ENCODE data around the gene PANK2. TPM values are rescaled to one million over a fixed set of nuclear protein-coding genes. Genes with fewer than 3 reads are reported as not detected.

The PANK2 gene
- total RNA-seq, 2 donors from 2014 or later, result 55.2 to 86.2 TPM

GRCh38 chr20:3862333-3862732 lies 26.9 kb upstream of the PANK2 start:
- H3K4me1 Mint-ChIP-seq (ENCODE audit: low read depth in 2 of 2), result no peaks in the 10 kb centered on the region
- no peaks in the 10 kb centered on the region for H3K27me3 Mint-ChIP-seq
- no peak for DNase-seq (ENCODE audit: low spot score)
- no peak for ATAC-seq
- H3K4me3 Mint-ChIP-seq, result no peak overlapping the region
- no peaks in the 10 kb centered on the region for H3K9me3 Mint-ChIP-seq
- H3K27ac Mint-ChIP-seq, result peak overlapping the region in 1 of 2 donors; percentile 15
- H3K36me3 Mint-ChIP-seq, result peaks cover 6% of the 10 kb centered on the region

- Mint-ChIP-seq H3K27ac (peak overlapping the region in 1 of 2 donors; percentile 68), H3K4me3 (no peak overlapping the region), H3K4me1 (ENCODE audit: low read depth in 2 of 2) (no peaks in the 10 kb centered on the region), H3K27me3 (no peaks in the 10 kb centered on the region), H3K9me3 (no peaks in the 10 kb centered on the region), H3K36me3 (no peaks in the 10 kb centered on the region)
- ATAC-seq, result no peak
- DNase-seq (ENCODE audit: low spot score), result no peak
Measured at GRCh38 chr20:3863317-3863716, 25.9 kb upstream of the PANK2 start.

- DNase-seq (ENCODE audit: low spot score) (no peak), ATAC-seq (no peak)
- no peaks in the 10 kb centered on the region for H3K36me3 Mint-ChIP-seq
- H3K4me3 Mint-ChIP-seq, result no peak overlapping the region
- no peaks in the 10 kb centered on the region for H3K27me3 Mint-ChIP-seq
- no peak overlapping the region for H3K27ac Mint-ChIP-seq
- H3K9me3 Mint-ChIP-seq, result no peaks in the 10 kb centered on the region
- H3K4me1 Mint-ChIP-seq (ENCODE audit: low read depth in 2 of 2), result no peaks in the 10 kb centered on the region
Measured at GRCh38 chr20:3864518-3864917, 24.7 kb upstream of the PANK2 start.

GRCh38 chr20:3865152-3865886 lies 23.9 kb upstream of the PANK2 start:
- no peaks in the 10 kb centered on the region for H3K4me1 Mint-ChIP-seq (ENCODE audit: low read depth in 2 of 2)
- H3K27ac Mint-ChIP-seq, result no peak overlapping the region
- H3K27me3 Mint-ChIP-seq, result no peaks in the 10 kb centered on the region
- H3K9me3 Mint-ChIP-seq, result no peaks in the 10 kb centered on the region
- ATAC-seq (no peak), DNase-seq (ENCODE audit: low spot score) (no peak)
- H3K4me3 Mint-ChIP-seq, result no peak overlapping the region
- H3K36me3 Mint-ChIP-seq, result no peaks in the 10 kb centered on the region

GRCh38 chr20:3865887-3866407 lies 23.2 kb upstream of the PANK2 start:
- ATAC-seq (no peak), DNase-seq (ENCODE audit: low spot score) (no peak)
- H3K4me3 Mint-ChIP-seq, result no peak overlapping the region
- H3K4me1 Mint-ChIP-seq (ENCODE audit: low read depth in 2 of 2), result peaks cover 0 to 3% of the 10 kb centered on the region in 2 donors
- no peaks in the 10 kb centered on the region for H3K9me3 Mint-ChIP-seq
- no peak overlapping the region for H3K27ac Mint-ChIP-seq
- no peaks in the 10 kb centered on the region for H3K36me3 Mint-ChIP-seq
- H3K27me3 Mint-ChIP-seq, result no peaks in the 10 kb centered on the region

GRCh38 chr20:3866464-3866863 lies 22.7 kb upstream of the PANK2 start:
- DNase-seq (ENCODE audit: low spot score), result no peak
- Mint-ChIP-seq H3K27me3 (no peaks in the 10 kb centered on the region), H3K36me3 (no peaks in the 10 kb centered on the region), H3K27ac (no peak overlapping the region), H3K4me3 (no peak overlapping the region), H3K4me1 (ENCODE audit: low read depth in 2 of 2) (peaks cover 0 to 3% of the 10 kb centered on the region in 2 donors), H3K9me3 (no peaks in the 10 kb centered on the region)
- ATAC-seq, result peak in 1 of 2 donors; percentile 13

- H3K9me3 Mint-ChIP-seq, result no peaks in the 10 kb centered on the region
- no peaks in the 10 kb centered on the region for H3K27me3 Mint-ChIP-seq
- peaks cover 1% of the 10 kb centered on the region for H3K36me3 Mint-ChIP-seq
- no peak overlapping the region for H3K4me3 Mint-ChIP-seq
- peaks cover 4 to 5% of the 10 kb centered on the region in 2 donors for H3K4me1 Mint-ChIP-seq (ENCODE audit: low read depth in 2 of 2)
- ATAC-seq (no peak), DNase-seq (ENCODE audit: low spot score) (no peak)
- peak overlapping the region in 1 of 2 donors; percentile 16 for H3K27ac Mint-ChIP-seq
Measured at GRCh38 chr20:3867802-3868201, 21.4 kb upstream of the PANK2 start.

GRCh38 chr20:3869839-3870634 lies 19.1 kb upstream of the PANK2 start:
- H3K27ac Mint-ChIP-seq, result no peak overlapping the region
- H3K9me3 Mint-ChIP-seq, result no peaks in the 10 kb centered on the region
- H3K27me3 Mint-ChIP-seq, result no peaks in the 10 kb centered on the region
- DNase-seq (ENCODE audit: low spot score), result no peak
- H3K4me1 Mint-ChIP-seq (ENCODE audit: low read depth in 2 of 2), result peaks cover 14 to 17% of the 10 kb centered on the region in 2 donors
- peaks cover 6% of the 10 kb centered on the region for H3K36me3 Mint-ChIP-seq
- no peak overlapping the region for H3K4me3 Mint-ChIP-seq
- ATAC-seq, result no peak

GRCh38 chr20:3871550-3872265 lies 17.5 kb upstream of the PANK2 start:
- H3K4me1 Mint-ChIP-seq (ENCODE audit: low read depth in 2 of 2), result peaks cover 19 to 24% of the 10 kb centered on the region in 2 donors
- no peak overlapping the region for H3K4me3 Mint-ChIP-seq
- no peak for ATAC-seq
- H3K27me3 Mint-ChIP-seq, result no peaks in the 10 kb centered on the region
- no peak for DNase-seq (ENCODE audit: low spot score)
- no peak overlapping the region for H3K27ac Mint-ChIP-seq
- H3K9me3 Mint-ChIP-seq, result no peaks in the 10 kb centered on the region
- H3K36me3 Mint-ChIP-seq, result peaks cover 6% of the 10 kb centered on the region

- no peak overlapping the region for H3K4me3 Mint-ChIP-seq
Measured at GRCh38 chr20:3873507-3873906, 15.7 kb upstream of the PANK2 start.

GRCh38 chr20:3874194-3874844 lies 14.9 kb upstream of the PANK2 start:
- Mint-ChIP-seq H3K27ac (no peak overlapping the region), H3K4me3 (no peak overlapping the region), H3K36me3 (peaks cover 6% of the 10 kb centered on the region), H3K4me1 (ENCODE audit: low read depth in 2 of 2) (peaks cover 22 to 24% of the 10 kb centered on the region in 2 donors), H3K9me3 (no peaks in the 10 kb centered on the region), H3K27me3 (no peaks in the 10 kb centered on the region)
- DNase-seq (ENCODE audit: low spot score) (no peak), ATAC-seq (no peak)

More at GRCh38 chr20:3873507-3873906, 15.7 kb upstream of the PANK2 start:
- H3K27me3 Mint-ChIP-seq, result no peaks in the 10 kb centered on the region
- ATAC-seq (no peak), DNase-seq (ENCODE audit: low spot score) (no peak)
- no peak overlapping the region for H3K27ac Mint-ChIP-seq
- peaks cover 22 to 24% of the 10 kb centered on the region in 2 donors for H3K4me1 Mint-ChIP-seq (ENCODE audit: low read depth in 2 of 2)
- H3K36me3 Mint-ChIP-seq, result peaks cover 6% of the 10 kb centered on the region
- no peaks in the 10 kb centered on the region for H3K9me3 Mint-ChIP-seq

- H3K36me3 Mint-ChIP-seq, result peaks cover 6% of the 10 kb centered on the region
- ATAC-seq, result no peak
Measured at GRCh38 chr20:3875378-3875974, 13.7 kb upstream of the PANK2 start.

GRCh38 chr20:3876000-3876399 lies 13.2 kb upstream of the PANK2 start:
- ATAC-seq, result no peak
- peak overlapping the region in 1 of 2 donors; percentile 14 for H3K27ac Mint-ChIP-seq
- H3K4me1 Mint-ChIP-seq (ENCODE audit: low read depth in 2 of 2), result peaks cover 19 to 24% of the 10 kb centered on the region in 2 donors
- no peak for DNase-seq (ENCODE audit: low spot score)
- peaks cover 6% of the 10 kb centered on the region for H3K36me3 Mint-ChIP-seq
- H3K9me3 Mint-ChIP-seq, result no peaks in the 10 kb centered on the region
- no peak overlapping the region for H3K4me3 Mint-ChIP-seq
- H3K27me3 Mint-ChIP-seq, result no peaks in the 10 kb centered on the region

More at GRCh38 chr20:3875378-3875974, 13.7 kb upstream of the PANK2 start:
- DNase-seq (ENCODE audit: low spot score), result no peak
- Mint-ChIP-seq H3K4me3 (no peak overlapping the region), H3K27ac (peak overlapping the region in 1 of 2 donors; percentile 14), H3K27me3 (no peaks in the 10 kb centered on the region), H3K9me3 (no peaks in the 10 kb centered on the region), H3K4me1 (ENCODE audit: low read depth in 2 of 2) (peaks cover 22 to 24% of the 10 kb centered on the region in 2 donors)

Measured in natural killer cell treated with Interleukin-12 subunit alpha and Interleukin-12 subunit beta and Interleukin-15 and Interleukin-18, amount 100 ng/mL, for 72 hours (primary cell).